ENCODE data around the gene AFF2. TPM values are rescaled to one million over a fixed set of nuclear protein-coding genes. Genes with fewer than 3 reads are reported as not detected.

Gene AFF2
- polyA plus RNA-seq, 1 of the 3 experiments (the other 2 are of a cell fraction): not detected

DNA sequence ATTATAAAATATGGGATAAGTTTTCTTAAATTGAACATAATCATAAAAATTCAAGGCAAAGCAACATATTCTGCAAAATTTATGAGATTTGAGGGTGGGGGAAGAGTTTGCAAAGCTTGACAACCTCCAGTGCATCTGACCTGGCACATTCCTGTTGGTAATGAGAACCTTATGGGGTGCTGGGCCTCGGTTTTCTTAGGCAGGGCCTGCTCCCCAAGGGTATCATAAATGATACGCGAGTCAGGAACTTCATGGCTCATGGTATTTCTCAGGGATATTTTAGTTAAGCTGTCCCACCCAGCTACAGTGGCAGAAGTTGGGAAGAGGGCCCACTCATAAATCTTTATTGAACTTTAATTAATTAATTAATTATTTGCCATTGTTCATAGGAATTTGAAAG, 13.2 kb downstream of the AFF2 start:
- no peak overlapping the region for H3K4me3 ChIP-seq (ENCODE audit: low read depth in 2 of 2, low read length in 1 of 2)
- no peak overlapping the region for H3K9ac ChIP-seq
- CTCF ChIA-PET: interaction anchor here (1.3 kb wide), 1 partner anchor 17 kb away, joined by 4 read pairs; no protein-coding TSS in a partner anchor
- H3F3A ChIP-seq (replicated peaks; ENCODE audit: insufficient read depth): no peaks in the 10 kb centered on the region
- H3K27ac ChIP-seq (ENCODE audit: low read depth in 2 of 2, low read length in 1 of 2): no peak overlapping the region
- H3K4me2 ChIP-seq: no peak overlapping the region
- H4K20me1 ChIP-seq (ENCODE audit: insufficient read depth): no peaks in the 10 kb centered on the region
- H2AFZ ChIP-seq (ENCODE audit: low read depth): no peak overlapping the region
- no peaks in the 10 kb centered on the region for H3K9me2 ChIP-seq
- no peaks in the 10 kb centered on the region for H3K9me3 ChIP-seq
- no peaks in the 10 kb centered on the region for H3K79me2 ChIP-seq (ENCODE audit: insufficient read depth)
- no peak for TF ChIP-seq CHD2 (IDR thresholded peaks at IDR 0.05; ENCODE audit: low read length, partially characterized antibody)
- TF ChIP-seq, protein P1, sequence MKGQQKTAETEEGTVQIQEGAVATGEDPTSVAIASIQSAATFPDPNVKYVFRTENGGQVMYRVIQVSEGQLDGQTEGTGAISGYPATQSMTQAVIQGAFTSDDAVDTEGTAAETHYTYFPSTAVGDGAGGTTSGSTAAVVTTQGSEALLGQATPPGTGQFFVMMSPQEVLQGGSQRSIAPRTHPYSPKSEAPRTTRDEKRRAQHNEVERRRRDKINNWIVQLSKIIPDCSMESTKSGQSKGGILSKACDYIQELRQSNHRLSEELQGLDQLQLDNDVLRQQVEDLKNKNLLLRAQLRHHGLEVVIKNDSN (IDR thresholded peaks at IDR 0.05; ENCODE audit: borderline replicate concordance, low read depth): no peak
- TF ChIP-seq RFX5 (IDR thresholded peaks at IDR 0.05; ENCODE audit: low read length): no peak
- no peak for TF ChIP-seq MAX (IDR thresholded peaks at IDR 0.05; ENCODE audit: low read depth)
- no peaks in the 10 kb centered on the region for H3K27me3 ChIP-seq (ENCODE audit: insufficient read depth)
- no peaks in the 10 kb centered on the region for H3K36me3 ChIP-seq (replicated peaks in 1 of 2; ENCODE audit: control insufficient read depth in 1 of 2, insufficient read depth in 2 of 2, low read length in 1 of 2)
- POLR2A ChIA-PET: no interaction called here
- DNase-seq: no peak
- WGBS (ENCODE audit: low lambda C conversion rate): 9% methylated on average over 3 of the region's 3 CpGs
- H3K4me1 ChIP-seq (ENCODE audit: control insufficient read depth in 1 of 2, insufficient read depth in 2 of 2, low read depth in 1 of 2, low read length in 1 of 2): no peaks in the 10 kb centered on the region

GRCh38 chrX:148517176-148517575, 16.8 kb downstream of the AFF2 start:
- no peaks in the 10 kb centered on the region for H3F3A ChIP-seq (replicated peaks; ENCODE audit: insufficient read depth)
- no peak for DNase-seq
- no peaks in the 10 kb centered on the region for H3K4me1 ChIP-seq (ENCODE audit: control insufficient read depth in 1 of 2, insufficient read depth in 2 of 2, low read depth in 1 of 2, low read length in 1 of 2)
- H3K27ac ChIP-seq (ENCODE audit: low read depth in 2 of 2, low read length in 1 of 2): no peak overlapping the region
- POLR2A ChIA-PET: no interaction called here
- no peaks in the 10 kb centered on the region for H3K36me3 ChIP-seq (replicated peaks in 1 of 2; ENCODE audit: control insufficient read depth in 1 of 2, insufficient read depth in 2 of 2, low read length in 1 of 2)
- H3K27me3 ChIP-seq (ENCODE audit: insufficient read depth): no peaks in the 10 kb centered on the region
- no peaks in the 10 kb centered on the region for H3K9me3 ChIP-seq
- no peak overlapping the region for H2AFZ ChIP-seq (ENCODE audit: low read depth)
- H4K20me1 ChIP-seq (ENCODE audit: insufficient read depth): no peaks in the 10 kb centered on the region
- CTCF ChIA-PET: no interaction called here
- 3% methylated on average over 2 of the region's 2 CpGs for WGBS (ENCODE audit: low lambda C conversion rate)
- H3K4me3 ChIP-seq (ENCODE audit: low read depth in 2 of 2, low read length in 1 of 2): no peak overlapping the region
- H3K79me2 ChIP-seq (ENCODE audit: insufficient read depth): no peaks in the 10 kb centered on the region
- no peak overlapping the region for H3K9ac ChIP-seq
- no peak overlapping the region for H3K4me2 ChIP-seq
- H3K9me2 ChIP-seq: no peaks in the 10 kb centered on the region
- TF ChIP-seq NFIC (IDR thresholded peaks at IDR 0.05; ENCODE audit: borderline replicate concordance) (no peak), ZBTB33 (IDR thresholded peaks at IDR 0.05; ENCODE audit: borderline replicate concordance, low read depth) (no peak), RXRA (IDR thresholded peaks at IDR 0.05; ENCODE audit: borderline replicate concordance, low read depth) (no peak), JUND (IDR thresholded peaks at IDR 0.05) (no peak), RFX5 (IDR thresholded peaks at IDR 0.05; ENCODE audit: low read length) (no peak), USF2 (IDR thresholded peaks at IDR 0.05; ENCODE audit: borderline replicate concordance, low read depth, low read length) (no peak), SMC3 (IDR thresholded peaks at IDR 0.05; ENCODE audit: low read depth, low read length) (no peak)

Data from SK-N-SH (cell line).